HL-60 (cell line): ENCODE data around the gene TMEM231.

Experiments used
- DNase-seq, 2 experiments: peaks; one replicate each; pipeline ENCODE4 v3.0.0-alpha.2; 2010 to 2020; ENCODE audit warnings: low read depth in 1 of 2, low spot score in 1 of 2
- H3K27ac ChIP-seq: fragments of 250-450 bp; sonication (Bioruptor Pico); replicated peaks from 2 replicates; pipeline ENCODE4 v1.5.1; 2020; ENCODE audit warnings: mild to moderate bottlenecking, moderate library complexity
- H3K27me3 ChIP-seq: fragments of 250-450 bp; sonication (Bioruptor Pico); 2 replicates; pipeline ENCODE4 v1.5.1; 2021; ENCODE audit warnings: mild to moderate bottlenecking, moderate library complexity; ENCODE audit not compliant: insufficient read depth, poor library complexity, severe bottlenecking
- H3K4me3 ChIP-seq: replicated peaks from 2 replicates; pipeline ENCODE4 v1.5.1; 2011; ENCODE audit warnings: mild to moderate bottlenecking, control low read depth, low read length; ENCODE audit not compliant: insufficient read depth
- CTCF ChIP-seq: IDR thresholded peaks from one replicate; pipeline ENCODE4 v1.5.1; 2011; ENCODE audit warnings: low read length, control low read depth, inconsistent platforms; ENCODE audit not compliant: insufficient read depth
- GABPA ChIP-seq: IDR thresholded peaks from 2 replicates; pipeline ENCODE4 v1.6.1; 2012; ENCODE audit warnings: low read depth
- POLR2AphosphoS5 ChIP-seq: IDR thresholded peaks from 2 replicates; pipeline ENCODE4 v1.6.1; 2012; ENCODE audit warnings: low read depth
- REST ChIP-seq: IDR thresholded peaks from 2 replicates; pipeline ENCODE4 v1.6.1; 2012; ENCODE audit warnings: low read depth; ENCODE audit not compliant: insufficient replicate concordance
- SPI1 ChIP-seq: IDR thresholded peaks from 2 replicates; pipeline ENCODE4 v1.6.1; 2012; ENCODE audit warnings: low read depth, mild to moderate bottlenecking, borderline replicate concordance

TMEM231 gene

GRCh38 chr16:75535211-75535843, 20.7 kb downstream of the TMEM231 start:
- DNase-seq = no peak
- Histone ChIP-seq H3K27me3 (no peaks in the 10 kb centered on the region), H3K27ac (no peak overlapping the region), H3K4me3 (no peak overlapping the region)
- TF ChIP-seq POLR2AphosphoS5 (no peak), CTCF (no peak), SPI1 (no peak), GABPA (no peak), REST (no peak)

- TF ChIP-seq REST (no peak), POLR2AphosphoS5 (no peak), CTCF (no peak)
- Histone ChIP-seq H3K27ac (no peak overlapping the region), H3K4me3 (no peak overlapping the region), H3K27me3 (no peaks in the 10 kb centered on the region)
- DNase-seq = no peak
Measured at GRCh38 chr16:75534560-75535205, 21.4 kb downstream of the TMEM231 start.

- Histone ChIP-seq H3K27ac (no peak overlapping the region), H3K27me3 (no peaks in the 10 kb centered on the region), H3K4me3 (no peak overlapping the region)
- DNase-seq = no peak
- TF ChIP-seq SPI1 (no peak), REST (no peak), POLR2AphosphoS5 (no peak), CTCF (no peak), GABPA (no peak)
Measured at GRCh38 chr16:75532791-75533190, 23.3 kb downstream of the TMEM231 start.
